Activated T-helper 1 cell treated with Interleukin-2 at 50 U/mL for 16 hours (primary cell): ENCODE results near the gene GRAMD2A.

Experiments
- DNase-seq: peaks from one replicate; pipeline ENCODE4 v3.0.0-alpha.2; 2020; ENCODE audit warnings: low read depth

The GRAMD2A gene

GRCh38 chr15:72167445-72167844, 30.1 kb downstream of the GRAMD2A start:
- no peak for DNase-seq

GRCh38 chr15:72166716-72167417, 30.7 kb downstream of the GRAMD2A start:
- no peak for DNase-seq

- DNase-seq, result no peak
Measured at GRCh38 chr15:72163719-72164118, 33.9 kb downstream of the GRAMD2A start.

GRCh38 chr15:72162569-72162968, 35.0 kb downstream of the GRAMD2A start:
- no peak for DNase-seq

- DNase-seq, result no peak
Measured at GRCh38 chr15:72161361-72162132, 36.0 kb downstream of the GRAMD2A start.

- no peak for DNase-seq
Measured at GRCh38 chr15:72160696-72161245, 36.8 kb downstream of the GRAMD2A start.

- DNase-seq, result no peak
Measured at GRCh38 chr15:72156928-72157327, 40.7 kb downstream of the GRAMD2A start.

- DNase-seq, result peak; percentile 58
Measured at GRCh38 chr15:72155635-72156616, 41.7 kb downstream of the GRAMD2A start.

- DNase-seq, result no peak
Measured at GRCh38 chr15:72155003-72155621, 42.5 kb downstream of the GRAMD2A start.

GRCh38 chr15:72154316-72154715, 43.3 kb downstream of the GRAMD2A start:
- no peak for DNase-seq

- DNase-seq, result no peak
Measured at GRCh38 chr15:72153269-72154000, 44.2 kb downstream of the GRAMD2A start.

- no peak for DNase-seq
Measured at GRCh38 chr15:72147418-72147817, 50.2 kb downstream of the GRAMD2A start.

GRCh38 chr15:72146934-72147333, 50.7 kb downstream of the GRAMD2A start:
- no peak for DNase-seq

GRCh38 chr15:72146221-72146620, 51.4 kb downstream of the GRAMD2A start:
- no peak for DNase-seq

- no peak for DNase-seq
Measured at GRCh38 chr15:72141171-72142084, 56.2 kb downstream of the GRAMD2A start.

GRCh38 chr15:72140088-72140487, 57.5 kb downstream of the GRAMD2A start:
- no peak for DNase-seq

- DNase-seq, result no peak
Measured at GRCh38 chr15:72139667-72140066, 57.9 kb downstream of the GRAMD2A start.

GRCh38 chr15:72136170-72137051, 61.2 kb downstream of the GRAMD2A start:
- DNase-seq, result no peak

- DNase-seq, result no peak
Measured at GRCh38 chr15:72135719-72136118, 61.9 kb downstream of the GRAMD2A start.
